ENCODE measurements around the gene APBB2.

Gene APBB2

GRCh38 chr4:40990899-40991265 lies 223.5 kb downstream of the APBB2 start:
- Histone ChIP-seq H3K27me3 (ENCODE audit: insufficient read depth, low read length) (no peaks in the 10 kb centered on the region), H3K4me1 (ENCODE audit: control insufficient read depth, insufficient read depth, low read length, unreplicated experiment) (peaks cover 66% of the 10 kb centered on the region), H3K27ac (ENCODE audit: low read depth, low read length) (peak overlapping the region; percentile 96), H3K4me3 (ENCODE audit: low read depth, low read length) (peak overlapping the region; percentile 1; the same call in 1 of the 2 replicates), H2AFZ (ENCODE audit: low read length, unreplicated experiment) (no peak overlapping the region), H3K36me3 (ENCODE audit: insufficient read depth, low read length) (peaks cover 6% of the 10 kb centered on the region; the same call in 1 of the 2 replicates), H3K79me2 (ENCODE audit: control insufficient read depth, insufficient read depth, low read length, unreplicated experiment) (peaks cover 34% of the 10 kb centered on the region)

- peaks cover 66% of the 10 kb centered on the region for H3K4me1 ChIP-seq (ENCODE audit: control insufficient read depth, insufficient read depth, low read length, unreplicated experiment)
- H2AFZ ChIP-seq (ENCODE audit: low read length, unreplicated experiment), result peak overlapping the region; percentile 18
- peak overlapping the region; percentile 96 for H3K27ac ChIP-seq (ENCODE audit: low read depth, low read length)
- H3K79me2 ChIP-seq (ENCODE audit: control insufficient read depth, insufficient read depth, low read length, unreplicated experiment), result peaks cover 35% of the 10 kb centered on the region
- H3K36me3 ChIP-seq (ENCODE audit: insufficient read depth, low read length), result peaks cover 6% of the 10 kb centered on the region; the same call in 1 of the 2 replicates
- H3K27me3 ChIP-seq (ENCODE audit: insufficient read depth, low read length), result no peaks in the 10 kb centered on the region
- H3K4me3 ChIP-seq (ENCODE audit: low read depth, low read length), result peak overlapping the region; percentile 57
Observed at GRCh38 chr4:40990236-40990898, 224.0 kb downstream of the APBB2 start.

GRCh38 chr4:40987151-40987550 lies 227.2 kb downstream of the APBB2 start:
- Histone ChIP-seq H2AFZ (ENCODE audit: low read length, unreplicated experiment) (no peak overlapping the region), H3K27ac (ENCODE audit: low read depth, low read length) (peak overlapping the region; percentile 30), H3K4me3 (ENCODE audit: low read depth, low read length) (0 out of 2 replicates have a peak overlapping the region, but pooled peaks have one; percentile 10), H3K27me3 (ENCODE audit: insufficient read depth, low read length) (no peaks in the 10 kb centered on the region), H3K36me3 (ENCODE audit: insufficient read depth, low read length) (peaks cover 12% of the 10 kb centered on the region; the same call in 1 of the 2 replicates), H3K4me1 (ENCODE audit: control insufficient read depth, insufficient read depth, low read length, unreplicated experiment) (peaks cover 41% of the 10 kb centered on the region), H3K79me2 (ENCODE audit: control insufficient read depth, insufficient read depth, low read length, unreplicated experiment) (peaks cover 37% of the 10 kb centered on the region)

GRCh38 chr4:40986375-40986774 lies 228.0 kb downstream of the APBB2 start:
- Histone ChIP-seq H3K36me3 (ENCODE audit: insufficient read depth, low read length) (peaks cover 12% of the 10 kb centered on the region; the same call in 1 of the 2 replicates), H3K27ac (ENCODE audit: low read depth, low read length) (no peak overlapping the region), H3K79me2 (ENCODE audit: control insufficient read depth, insufficient read depth, low read length, unreplicated experiment) (peaks cover 32% of the 10 kb centered on the region), H3K4me1 (ENCODE audit: control insufficient read depth, insufficient read depth, low read length, unreplicated experiment) (peaks cover 33% of the 10 kb centered on the region), H2AFZ (ENCODE audit: low read length, unreplicated experiment) (no peak overlapping the region), H3K4me3 (ENCODE audit: low read depth, low read length) (no peak overlapping the region), H3K27me3 (ENCODE audit: insufficient read depth, low read length) (no peaks in the 10 kb centered on the region)

GRCh38 chr4:40984051-40984450 lies 230.3 kb downstream of the APBB2 start:
- Histone ChIP-seq H3K27ac (ENCODE audit: low read depth, low read length) (no peak overlapping the region), H3K36me3 (ENCODE audit: insufficient read depth, low read length) (peaks cover 12% of the 10 kb centered on the region), H3K79me2 (ENCODE audit: control insufficient read depth, insufficient read depth, low read length, unreplicated experiment) (peaks cover 23% of the 10 kb centered on the region), H3K4me1 (ENCODE audit: control insufficient read depth, insufficient read depth, low read length, unreplicated experiment) (peaks cover 13% of the 10 kb centered on the region), H2AFZ (ENCODE audit: low read length, unreplicated experiment) (no peak overlapping the region), H3K4me3 (ENCODE audit: low read depth, low read length) (no peak overlapping the region), H3K27me3 (ENCODE audit: insufficient read depth, low read length) (no peaks in the 10 kb centered on the region)

- peaks cover 7% of the 10 kb centered on the region for H3K4me1 ChIP-seq (ENCODE audit: control insufficient read depth, insufficient read depth, low read length, unreplicated experiment)
- H3K36me3 ChIP-seq (ENCODE audit: insufficient read depth, low read length), result peaks cover 5% of the 10 kb centered on the region; the same call in 1 of the 2 replicates
- H3K4me3 ChIP-seq (ENCODE audit: low read depth, low read length), result no peak overlapping the region
- peaks cover 5% of the 10 kb centered on the region for H3K79me2 ChIP-seq (ENCODE audit: control insufficient read depth, insufficient read depth, low read length, unreplicated experiment)
- H3K27ac ChIP-seq (ENCODE audit: low read depth, low read length), result no peak overlapping the region
- H3K27me3 ChIP-seq (ENCODE audit: insufficient read depth, low read length), result no peaks in the 10 kb centered on the region
- H2AFZ ChIP-seq (ENCODE audit: low read length, unreplicated experiment), result no peak overlapping the region
Observed at GRCh38 chr4:40980318-40980883, 233.9 kb downstream of the APBB2 start.

GRCh38 chr4:40978548-40978947 lies 235.8 kb downstream of the APBB2 start:
- Histone ChIP-seq H3K27me3 (ENCODE audit: insufficient read depth, low read length) (no peaks in the 10 kb centered on the region), H3K36me3 (ENCODE audit: insufficient read depth, low read length) (peaks cover under 1% of the 10 kb centered on the region; the same call in 1 of the 2 replicates)

GRCh38 chr4:40976343-40976742 lies 238.0 kb downstream of the APBB2 start:
- Histone ChIP-seq H3K27ac (ENCODE audit: low read depth, low read length) (no peak overlapping the region), H3K36me3 (ENCODE audit: insufficient read depth, low read length) (peaks cover 7% of the 10 kb centered on the region; the same call in 1 of the 2 replicates), H3K4me3 (ENCODE audit: low read depth, low read length) (no peak overlapping the region), H3K4me1 (ENCODE audit: control insufficient read depth, insufficient read depth, low read length, unreplicated experiment) (peaks cover 7% of the 10 kb centered on the region), H3K27me3 (ENCODE audit: insufficient read depth, low read length) (no peaks in the 10 kb centered on the region), H3K79me2 (ENCODE audit: control insufficient read depth, insufficient read depth, low read length, unreplicated experiment) (peaks cover 7% of the 10 kb centered on the region), H2AFZ (ENCODE audit: low read length, unreplicated experiment) (no peak overlapping the region)

More at GRCh38 chr4:40978548-40978947, 235.8 kb downstream of the APBB2 start:
- peaks cover 7% of the 10 kb centered on the region for H3K4me1 ChIP-seq (ENCODE audit: control insufficient read depth, insufficient read depth, low read length, unreplicated experiment)
- H3K27ac ChIP-seq (ENCODE audit: low read depth, low read length), result peak overlapping the region; percentile 38; the same call in 1 of the 2 replicates
- H3K79me2 ChIP-seq (ENCODE audit: control insufficient read depth, insufficient read depth, low read length, unreplicated experiment), result peaks cover 3% of the 10 kb centered on the region
- H3K4me3 ChIP-seq (ENCODE audit: low read depth, low read length), result no peak overlapping the region
- H2AFZ ChIP-seq (ENCODE audit: low read length, unreplicated experiment), result no peak overlapping the region

GRCh38 chr4:40972722-40973121 lies 241.6 kb downstream of the APBB2 start:
- no peak overlapping the region for H3K27ac ChIP-seq (ENCODE audit: low read depth, low read length)
- no peaks in the 10 kb centered on the region for H3K27me3 ChIP-seq (ENCODE audit: insufficient read depth, low read length)
- no peak overlapping the region for H2AFZ ChIP-seq (ENCODE audit: low read length, unreplicated experiment)

GRCh38 chr4:40971338-40971737 lies 243.0 kb downstream of the APBB2 start:
- Histone ChIP-seq H3K79me2 (ENCODE audit: control insufficient read depth, insufficient read depth, low read length, unreplicated experiment) (peaks cover 7% of the 10 kb centered on the region), H3K27me3 (ENCODE audit: insufficient read depth, low read length) (no peaks in the 10 kb centered on the region), H3K4me1 (ENCODE audit: control insufficient read depth, insufficient read depth, low read length, unreplicated experiment) (no peaks in the 10 kb centered on the region), H2AFZ (ENCODE audit: low read length, unreplicated experiment) (no peak overlapping the region), H3K4me3 (ENCODE audit: low read depth, low read length) (no peak overlapping the region), H3K36me3 (ENCODE audit: insufficient read depth, low read length) (peaks cover 11% of the 10 kb centered on the region; the same call in 1 of the 2 replicates), H3K27ac (ENCODE audit: low read depth, low read length) (no peak overlapping the region)

More at GRCh38 chr4:40972722-40973121, 241.6 kb downstream of the APBB2 start:
- peaks cover 11% of the 10 kb centered on the region; the same call in 1 of the 2 replicates for H3K36me3 ChIP-seq (ENCODE audit: insufficient read depth, low read length)
- H3K4me1 ChIP-seq (ENCODE audit: control insufficient read depth, insufficient read depth, low read length, unreplicated experiment), result no peaks in the 10 kb centered on the region
- no peak overlapping the region for H3K4me3 ChIP-seq (ENCODE audit: low read depth, low read length)
- peaks cover 7% of the 10 kb centered on the region for H3K79me2 ChIP-seq (ENCODE audit: control insufficient read depth, insufficient read depth, low read length, unreplicated experiment)

- no peaks in the 10 kb centered on the region for H3K27me3 ChIP-seq (ENCODE audit: insufficient read depth, low read length)
- H3K4me3 ChIP-seq (ENCODE audit: low read depth, low read length), result no peak overlapping the region
- H3K4me1 ChIP-seq (ENCODE audit: control insufficient read depth, insufficient read depth, low read length, unreplicated experiment), result no peaks in the 10 kb centered on the region
- peaks cover 4% of the 10 kb centered on the region for H3K79me2 ChIP-seq (ENCODE audit: control insufficient read depth, insufficient read depth, low read length, unreplicated experiment)
- peaks cover 11% of the 10 kb centered on the region; the same call in 1 of the 2 replicates for H3K36me3 ChIP-seq (ENCODE audit: insufficient read depth, low read length)
- no peak overlapping the region for H3K27ac ChIP-seq (ENCODE audit: low read depth, low read length)
- no peak overlapping the region for H2AFZ ChIP-seq (ENCODE audit: low read length, unreplicated experiment)
Observed at GRCh38 chr4:40969501-40969900, 244.8 kb downstream of the APBB2 start.

All from ACC112 (cell line).